K562 (cell line): ENCODE data around the gene LYST. TPM values are rescaled to one million over a fixed set of nuclear protein-coding genes. Genes with fewer than 3 reads are reported as not detected.
A peak's percentile ranks its signal among the peaks of the same experiment; 100 is the strongest.

Experiments used
- ATAC-seq: fragments of 200-7000 bp; cut with Tn5 transposase; 3 replicates; pipeline ENCODE4 v1.9.1; 2020; ENCODE audit warnings: moderate library complexity
- BruUV-seq: library from RNA; stranded (reverse); fragments of 400-500 nt; replicated peaks from 2 replicates; lab custom pipeline; 2021; lab: Mats Ljungman, UMichigan
- CTCF ChIA-PET: fragments of 300-600 bp; formaldehyde crosslinking; extraction: SDS; loops from one replicate; lab custom pipeline; 2021; ENCODE audit warnings: low intra/inter-chr PET ratio; lab: Yijun Ruan, JAX
- POLR2A ChIA-PET: fragments of 300-600, 350-650 bp; sonication (Branson Sonifier 250); formaldehyde crosslinking; extraction: SDS; loops from one replicate; lab custom pipeline; 2021; ENCODE audit warnings: antibody characterized with exemption, inconsistent platforms; lab: Yijun Ruan, JAX
- DNase-seq, 4 experiments: peaks; one replicate each; pipeline versions ENCODE4 v3.0.0 to v3.0.0-alpha.2; 2011 to 2018; ENCODE audit warnings: low spot score in 3 of 4, mixed read lengths in 3 of 4; ENCODE audit errors: extremely low read depth in 1 of 4
- FAIRE-seq: peaks from 2 replicates; lab custom pipeline; 2011; peaks lifted over from hg19 to GRCh38; lab: Jason Lieb, UNC
- H2AFZ ChIP-seq: 2 replicates; pipeline ENCODE4 v1.6.0; 2011; ENCODE audit warnings: low read depth, low read length, control low read depth, inconsistent platforms
- H3K27ac ChIP-seq: fragments of 200-600 bp; 3 replicates; pipeline ENCODE4 v1.8.0; 2011; ENCODE audit warnings: low read depth, mild to moderate bottlenecking, control low read depth, inconsistent platforms, low read length, moderate library complexity, mixed read lengths; ENCODE audit errors: extremely low read depth
- H3K27me3 ChIP-seq, 2 experiments: fragments of 300-600 bp in 1 of 2; 2 replicates in 1 of 2; 3 replicates in 1 of 2; pipeline versions ENCODE4 v1.6.0 to v1.8.0; 2011; ENCODE audit warnings: inconsistent platforms in 2 of 2, low read length in 2 of 2, mild to moderate bottlenecking in 1 of 2, mixed read lengths in 1 of 2, moderate library complexity in 1 of 2; ENCODE audit not compliant: control insufficient read depth in 2 of 2, insufficient read depth in 2 of 2
- H3K36me3 ChIP-seq: fragments of 300-600 bp; 3 replicates; pipeline ENCODE4 v1.8.0; 2011; ENCODE audit warnings: mild to moderate bottlenecking, low read length, inconsistent platforms; ENCODE audit not compliant: control insufficient read depth, insufficient read depth
- H3K4me1 ChIP-seq, 2 experiments: fragments of 200-600 bp in 1 of 2; replicated peaks in 1 of 2; 2 replicates in 1 of 2; 3 replicates in 1 of 2; pipeline versions ENCODE4 v1.5.1 to v1.8.0; 2011; ENCODE audit warnings: inconsistent platforms in 2 of 2, low read length in 2 of 2, mild to moderate bottlenecking in 1 of 2, mixed read lengths in 1 of 2, moderate library complexity in 1 of 2; ENCODE audit not compliant: control insufficient read depth in 2 of 2, insufficient read depth in 2 of 2
- H3K4me2 ChIP-seq: 2 replicates; pipeline ENCODE4 v1.6.1; 2011; ENCODE audit warnings: low read length, control low read depth, inconsistent platforms, mixed read lengths; ENCODE audit not compliant: insufficient read depth
- H3K4me3 ChIP-seq: fragments of 200-600 bp; sonication (generic), shearing (Covaris generic); 2 replicates; pipeline ENCODE4 v1.5.1; 2016; ENCODE audit warnings: control low read depth, inconsistent platforms
- H3K79me2 ChIP-seq: fragments of 200-600 bp; 3 replicates; pipeline ENCODE4 v1.8.0; 2011; ENCODE audit warnings: low read length, inconsistent platforms; ENCODE audit not compliant: control insufficient read depth, insufficient read depth
- H3K9ac ChIP-seq, 2 experiments: 2 replicates each; pipeline versions ENCODE4 v1.6.0 to v1.6.1; 2011; ENCODE audit warnings: low read depth in 2 of 2, low read length in 2 of 2, control low read depth in 1 of 2, inconsistent platforms in 1 of 2, mild to moderate bottlenecking in 1 of 2, mixed read lengths in 1 of 2; ENCODE audit not compliant: insufficient read depth in 1 of 2
- H3K9me1 ChIP-seq: one replicate; pipeline ENCODE4 v1.6.0; 2011; ENCODE audit warnings: inconsistent platforms, mild to moderate bottlenecking, low read length, moderate library complexity; ENCODE audit not compliant: control insufficient read depth, insufficient read depth
- H3K9me3 ChIP-seq: replicated peaks from 2 replicates; pipeline ENCODE4 v1.5.1; 2011; ENCODE audit warnings: low read depth, low read length, inconsistent platforms; ENCODE audit not compliant: control insufficient read depth, insufficient read depth
- H4K20me1 ChIP-seq: replicated peaks from 2 replicates; pipeline ENCODE4 v1.6.1; 2011; ENCODE audit warnings: low read length, inconsistent platforms, mixed read lengths; ENCODE audit not compliant: control insufficient read depth, insufficient read depth
- ETS2 ChIP-seq: IDR thresholded peaks from 2 replicates; pipeline ENCODE4 v1.6.1; 2016; ENCODE audit warnings: borderline replicate concordance, missing genetic modification characterization, mild to moderate bottlenecking, moderate library complexity, missing compliant biosample characterization; ENCODE audit not compliant: poor library complexity, severe bottlenecking
- WGBS: fragments of 100-300 bp; shearing (Covaris generic); methylation state at CpG from one replicate; pipeline ENCODE4 v1.1.6; 2016; ENCODE audit warnings: low coverage, mixed read lengths; ENCODE audit not compliant: insufficient coverage; ENCODE audit errors: missing lambda C conversion rate; 5-methylcytosine and 5-hydroxymethylcytosine counted together
- in situ Hi-C: fragments of 300-500 bp; cut with MboI; formaldehyde crosslinking; loops from 4 replicates; pipeline ENCODE4 v1.15.0; 2018; ENCODE audit warnings: inconsistent platforms, mixed read lengths
- intact Hi-C: fragments of 100-400 bp; cut with micrococcal nuclease; formaldehyde crosslinking; loops from 2 replicates; pipeline ENCODE4 v1.14.2; 2022
- polyA plus RNA-seq, 8 experiments: library from polyadenylated mRNA; depleted of rRNA in 4 of 8; stranded (reverse) in 5 of 8; unstranded in 3 of 8; fragments of >200 nt; fragmentation: Nextera tagmentation in 2 of 8; fragmentation: Illumina TruSeq in 1 of 8; extraction: Ambion mirVana in 2 of 8; extraction: Trizol in 1 of 8; gene quantifications; 2 replicates each; pipeline versions ENCODE4 v1.2.1 to v1.2.3, GENCODE V29; 2011 to 2014; ENCODE audit warnings: inconsistent platforms in 1 of 8, missing spikeins in 1 of 8
- total RNA-seq, 7 experiments: library from RNA; depleted of rRNA in 6 of 7; stranded (reverse); fragments of >200 nt in 6 of 7; fragmentation: Illumina TruSeq in 2 of 7; extraction: Trizol in 2 of 7; gene quantifications; 2 replicates each; pipeline versions ENCODE4 v1.2.1 to v1.2.3, GENCODE V29; 2011 to 2021; ENCODE audit warnings: low replicate concordance in 1 of 7
- TF ChIP-seq, protein P1 (sequence below): fragments of 250-450 bp; sonication (Bioruptor Pico); IDR thresholded peaks from 2 replicates; pipeline ENCODE4 v1.8.0; 2022; ENCODE audit warnings: inconsistent platforms, mild to moderate bottlenecking, moderate library complexity, borderline replicate concordance
- TF ChIP-seq, protein P2 (sequence below), 2 experiments: fragments of 450-650 bp in 1 of 2; sonication (generic) in 1 of 2; formaldehyde crosslinking in 1 of 2; IDR thresholded peaks in 1 of 2; conservative IDR thresholded peaks in 1 of 2; 2 replicates each; pipeline versions ENCODE4 v1.6.1 to v1.8.1; 2016 to 2023; ENCODE audit warnings: mild to moderate bottlenecking in 2 of 2, moderate library complexity in 2 of 2, inconsistent platforms in 1 of 2, missing genetic modification reagents in 1 of 2

LYST gene
- total and polyA plus RNA-seq, 9 of the 15 experiments (the other 6 are each of a cell fraction or from before 2014, with no cell fraction given) = 0.73 to 2.4 (median 1.4) TPM

DNA sequence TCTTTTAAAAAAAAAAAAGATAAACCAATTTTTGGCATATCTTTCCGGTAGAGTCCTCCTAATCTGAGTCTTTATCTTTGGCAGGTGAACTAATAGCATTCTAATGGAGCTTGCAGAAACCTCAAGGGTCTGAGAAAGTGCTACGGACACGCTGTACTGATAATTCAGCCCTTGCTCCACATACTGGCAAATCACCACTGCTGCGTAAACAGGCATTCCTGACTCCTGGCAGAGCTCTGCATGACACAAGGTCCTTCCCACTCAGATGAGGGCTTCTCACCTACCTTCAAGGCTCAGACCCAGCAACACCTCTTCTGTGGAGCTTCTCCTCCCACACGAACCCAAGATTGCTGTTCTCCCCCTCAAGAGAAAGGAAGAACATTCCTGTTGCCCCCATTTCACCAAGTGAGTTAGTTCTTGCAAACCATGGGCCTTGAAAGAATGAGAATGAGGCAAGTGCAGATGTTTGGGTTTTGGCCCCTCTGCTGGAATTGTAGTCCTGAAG, 48.0 kb downstream of the LYST start:
- ChIA-PET POLR2A (no interaction called here), CTCF (no interaction called here)
- Histone ChIP-seq H3K9me3 (no peaks in the 10 kb centered on the region), H3K4me2 (no peak overlapping the region), H3K9ac (no peak overlapping the region), H4K20me1 (no peaks in the 10 kb centered on the region), H3K36me3 (no peaks in the 10 kb centered on the region), H3K27me3 (peaks cover 4 to 5% of the 10 kb centered on the region in 2 experiments), H3K27ac (no peak overlapping the region), H3K9me1 (no peaks in the 10 kb centered on the region), H3K79me2 (no peaks in the 10 kb centered on the region), H3K4me3 (no peak overlapping the region), H3K4me1 (no peaks in the 10 kb centered on the region), H2AFZ (no peak overlapping the region)
- no peak for DNase-seq
- 2% methylated on average over 5 of the region's 5 CpGs for WGBS
- no peak for FAIRE-seq
- no TSS peak for BruUV-seq
- in situ Hi-C loops (no loop called here), intact Hi-C loops (no loop called here)
- TF ChIP-seq ETS2 (tag) = no peak
- no peak for ATAC-seq

- BruUV-seq = no TSS peak
- H3K4me2 ChIP-seq = no peak overlapping the region
- FAIRE-seq (no peak), DNase-seq (no peak), ATAC-seq (no peak)
- 0% methylated on average over 5 of the region's 5 CpGs for WGBS
- TF ChIP-seq, protein P1, sequence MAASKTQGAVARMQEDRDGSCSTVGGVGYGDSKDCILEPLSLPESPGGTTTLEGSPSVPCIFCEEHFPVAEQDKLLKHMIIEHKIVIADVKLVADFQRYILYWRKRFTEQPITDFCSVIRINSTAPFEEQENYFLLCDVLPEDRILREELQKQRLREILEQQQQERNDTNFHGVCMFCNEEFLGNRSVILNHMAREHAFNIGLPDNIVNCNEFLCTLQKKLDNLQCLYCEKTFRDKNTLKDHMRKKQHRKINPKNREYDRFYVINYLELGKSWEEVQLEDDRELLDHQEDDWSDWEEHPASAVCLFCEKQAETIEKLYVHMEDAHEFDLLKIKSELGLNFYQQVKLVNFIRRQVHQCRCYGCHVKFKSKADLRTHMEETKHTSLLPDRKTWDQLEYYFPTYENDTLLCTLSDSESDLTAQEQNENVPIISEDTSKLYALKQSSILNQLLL (CRISPR knock-in tag) = no peak
- TF ChIP-seq, protein P2, sequence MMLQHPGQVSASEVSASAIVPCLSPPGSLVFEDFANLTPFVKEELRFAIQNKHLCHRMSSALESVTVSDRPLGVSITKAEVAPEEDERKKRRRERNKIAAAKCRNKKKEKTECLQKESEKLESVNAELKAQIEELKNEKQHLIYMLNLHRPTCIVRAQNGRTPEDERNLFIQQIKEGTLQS (IDR thresholded peaks at IDR 0.05) = peak; percentile 11; the same call in 1 of the 2 replicates
- TF ChIP-seq, protein P2 (CRISPR knock-in tag; conservative IDR thresholded peaks at IDR 0.05) = no peak
- H3K27me3 ChIP-seq = peaks cover 4 to 7% of the 10 kb centered on the region in 2 experiments
- intact Hi-C loops = no loop called here
- no peak overlapping the region for H2AFZ ChIP-seq
- H3K4me1 ChIP-seq = no peaks in the 10 kb centered on the region
- no peaks in the 10 kb centered on the region for H3K79me2 ChIP-seq
- ChIA-PET CTCF (no interaction called here), POLR2A (interaction anchor here (0.6 kb wide), 2 partner anchors 40 to 1595 kb away, joined by 3 read pairs; no protein-coding TSS in a partner anchor)
- H3K36me3 ChIP-seq = no peaks in the 10 kb centered on the region
- no peaks in the 10 kb centered on the region for H4K20me1 ChIP-seq
- H3K9me3 ChIP-seq = no peaks in the 10 kb centered on the region
- H3K27ac ChIP-seq = no peak overlapping the region
- in situ Hi-C loops = no loop called here
- no peak overlapping the region for H3K4me3 ChIP-seq
- no peak overlapping the region for H3K9ac ChIP-seq
- H3K9me1 ChIP-seq = no peaks in the 10 kb centered on the region
These were observed 49.5 kb downstream of the LYST start for GRCh38 chr1:235817101-235817728.
